ENCODE results near the gene CTDSP2.
"Not testable (repeated sequence)": the region's sequence is repeated elsewhere in the genome, so short reads cannot be mapped to it uniquely, and the experiment has no call there.

CTDSP2 gene

DNA sequence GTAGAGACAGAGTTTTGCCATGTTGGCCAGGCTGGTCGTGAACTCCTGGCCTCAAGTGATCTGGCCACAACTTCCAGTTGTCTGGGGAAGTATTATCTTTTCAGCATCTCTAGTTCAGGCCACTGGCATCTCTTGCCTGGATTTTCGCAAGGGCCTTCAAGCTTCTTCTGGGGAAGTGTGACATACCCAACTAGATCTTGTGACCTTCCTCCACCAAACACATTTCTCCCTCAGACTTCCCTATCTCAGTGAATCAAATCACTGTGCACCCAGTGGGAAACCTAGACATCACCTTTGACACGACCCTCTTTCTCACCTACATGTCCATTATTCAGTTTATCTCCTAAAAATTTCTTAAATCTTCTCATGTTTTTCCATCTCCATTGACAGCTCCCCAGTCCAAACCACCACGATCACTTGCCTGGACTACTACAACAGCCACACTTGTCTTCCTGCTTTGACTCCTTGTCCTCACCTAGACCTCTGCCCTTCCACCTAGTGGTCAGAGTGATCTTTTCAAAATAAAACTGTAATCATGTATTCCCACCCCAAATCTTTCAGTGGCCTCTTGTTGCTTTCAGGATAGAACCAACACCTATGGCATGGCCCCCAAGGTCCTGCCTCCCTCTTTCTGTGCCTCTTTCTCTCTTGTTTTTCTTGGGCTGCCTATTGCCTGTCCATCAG, 70.8 kb downstream of the CTDSP2 start:
- TF ChIP-seq, protein P1, sequence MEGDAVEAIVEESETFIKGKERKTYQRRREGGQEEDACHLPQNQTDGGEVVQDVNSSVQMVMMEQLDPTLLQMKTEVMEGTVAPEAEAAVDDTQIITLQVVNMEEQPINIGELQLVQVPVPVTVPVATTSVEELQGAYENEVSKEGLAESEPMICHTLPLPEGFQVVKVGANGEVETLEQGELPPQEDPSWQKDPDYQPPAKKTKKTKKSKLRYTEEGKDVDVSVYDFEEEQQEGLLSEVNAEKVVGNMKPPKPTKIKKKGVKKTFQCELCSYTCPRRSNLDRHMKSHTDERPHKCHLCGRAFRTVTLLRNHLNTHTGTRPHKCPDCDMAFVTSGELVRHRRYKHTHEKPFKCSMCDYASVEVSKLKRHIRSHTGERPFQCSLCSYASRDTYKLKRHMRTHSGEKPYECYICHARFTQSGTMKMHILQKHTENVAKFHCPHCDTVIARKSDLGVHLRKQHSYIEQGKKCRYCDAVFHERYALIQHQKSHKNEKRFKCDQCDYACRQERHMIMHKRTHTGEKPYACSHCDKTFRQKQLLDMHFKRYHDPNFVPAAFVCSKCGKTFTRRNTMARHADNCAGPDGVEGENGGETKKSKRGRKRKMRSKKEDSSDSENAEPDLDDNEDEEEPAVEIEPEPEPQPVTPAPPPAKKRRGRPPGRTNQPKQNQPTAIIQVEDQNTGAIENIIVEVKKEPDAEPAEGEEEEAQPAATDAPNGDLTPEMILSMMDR (conservative IDR thresholded peaks at IDR 0.05; ENCODE audit: control insufficient read depth, insufficient read depth, low read depth, low read length), result no peak
- no peak for DNase-seq (ENCODE audit: low read depth)

DNA sequence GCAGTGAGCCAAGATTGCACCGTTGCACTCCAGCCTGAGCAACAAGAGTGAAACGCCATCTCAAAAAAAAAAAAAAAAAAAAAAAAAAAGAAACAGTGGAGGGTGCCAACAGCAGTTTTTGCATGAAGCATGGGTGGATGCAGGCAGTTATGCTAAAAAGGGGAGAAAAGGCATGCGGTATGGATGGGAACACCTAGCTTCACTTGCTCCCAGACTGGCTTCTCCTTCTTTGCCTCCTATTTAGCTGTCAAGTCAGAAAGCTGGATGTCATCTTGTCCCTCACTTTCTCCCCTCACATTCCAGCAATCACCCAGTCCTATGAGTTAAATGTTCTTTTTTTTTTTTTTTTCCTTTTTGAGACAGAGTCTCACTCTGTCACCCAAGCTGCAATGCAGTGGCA, 71.5 kb downstream of the CTDSP2 start:
- H3K4me3 ChIP-seq (ENCODE audit: control insufficient read depth, low read depth, low read length), result no peak overlapping the region
- TF ChIP-seq, protein P1 (conservative IDR thresholded peaks at IDR 0.05; ENCODE audit: control insufficient read depth, insufficient read depth, low read depth, low read length), result no peak
- DNase-seq (ENCODE audit: low read depth), result no peak

More for the DNA sequence above, 70.8 kb downstream of the CTDSP2 start:
- H3K4me3 ChIP-seq (ENCODE audit: control insufficient read depth, low read depth, low read length), result no peak overlapping the region

DNA sequence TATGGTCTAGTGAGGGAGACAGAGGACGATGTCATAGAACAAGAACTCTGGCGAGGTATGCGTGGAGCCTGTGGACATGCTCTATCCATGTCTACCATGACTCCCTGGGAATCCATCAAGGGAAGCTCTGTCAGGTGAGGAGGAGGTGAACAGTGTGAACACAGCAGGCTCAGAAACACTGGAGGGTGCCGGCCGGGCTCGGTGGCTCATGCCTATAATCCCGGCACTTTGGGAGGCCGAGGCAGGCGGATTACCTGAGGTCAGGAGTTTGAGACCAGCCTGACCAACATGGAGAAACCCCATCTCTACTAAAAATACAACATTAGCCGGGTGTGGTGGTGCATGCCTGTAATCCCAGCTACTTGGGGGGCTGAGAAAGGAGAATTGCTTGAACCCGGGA, 71.9 kb downstream of the CTDSP2 start:
- DNase-seq (ENCODE audit: low read depth), result not testable (repeated sequence)

DNA sequence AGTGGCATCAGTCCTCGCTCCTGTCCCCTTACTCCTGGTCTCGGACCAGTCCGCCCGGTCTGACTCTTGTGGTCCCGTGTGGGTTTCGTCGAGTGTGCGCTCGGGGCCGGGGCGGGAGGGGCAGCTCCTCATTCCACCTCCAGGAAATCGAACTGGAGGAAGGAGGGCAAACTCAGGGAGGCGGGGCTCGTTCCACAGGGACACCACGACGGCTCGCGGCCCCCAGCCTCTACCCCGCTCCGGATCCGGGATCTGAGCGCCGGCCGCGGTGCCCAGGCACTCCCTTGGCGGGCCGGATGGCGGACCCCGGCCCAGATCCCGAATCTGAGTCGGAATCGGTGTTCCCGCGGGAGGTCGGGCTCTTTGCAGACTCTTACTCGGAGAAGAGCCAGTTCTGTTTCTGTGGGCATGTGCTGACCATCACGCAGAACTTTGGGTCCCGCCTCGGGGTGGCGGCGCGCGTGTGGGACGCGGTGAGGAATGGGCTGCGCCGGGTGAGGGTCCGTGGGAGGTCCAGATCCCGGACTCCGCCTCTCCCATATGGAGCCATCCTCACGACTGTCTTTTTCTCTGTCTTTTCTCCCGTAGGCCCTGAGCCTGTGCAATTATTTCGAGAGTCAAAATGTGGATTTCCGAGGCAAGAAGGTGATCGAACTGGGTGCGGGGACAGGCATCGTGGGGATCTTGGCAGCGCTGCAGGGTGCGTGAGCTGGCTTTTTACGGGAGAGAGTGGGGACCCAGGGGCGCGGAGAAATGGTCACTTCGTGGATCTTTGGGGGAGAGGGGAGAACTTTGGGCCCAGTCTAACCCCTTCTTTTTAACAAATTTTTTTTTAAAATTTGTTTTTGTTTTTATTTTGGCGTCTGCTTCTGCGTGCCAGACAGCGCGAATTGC, 73.9 kb downstream of the CTDSP2 start, which contains the start of gene EEF1AKMT3:
TSS of gene EEF1AKMT3 (plus strand) at position 186 of the 894 bp plus-strand sequence. CDS start at position 297, 111 bp downstream.
- H3K4me3 ChIP-seq (ENCODE audit: control insufficient read depth, low read depth, low read length), result peak within 1 kb of the TSS; percentile 95
- peak; percentile 47 for DNase-seq (ENCODE audit: low read depth)
- TF ChIP-seq, protein P1 (conservative IDR thresholded peaks at IDR 0.05; ENCODE audit: control insufficient read depth, insufficient read depth, low read depth, low read length), result no peak

More for the DNA sequence above, 71.9 kb downstream of the CTDSP2 start:
- H3K4me3 ChIP-seq (ENCODE audit: control insufficient read depth, low read depth, low read length), result not testable (repeated sequence)

DNA sequence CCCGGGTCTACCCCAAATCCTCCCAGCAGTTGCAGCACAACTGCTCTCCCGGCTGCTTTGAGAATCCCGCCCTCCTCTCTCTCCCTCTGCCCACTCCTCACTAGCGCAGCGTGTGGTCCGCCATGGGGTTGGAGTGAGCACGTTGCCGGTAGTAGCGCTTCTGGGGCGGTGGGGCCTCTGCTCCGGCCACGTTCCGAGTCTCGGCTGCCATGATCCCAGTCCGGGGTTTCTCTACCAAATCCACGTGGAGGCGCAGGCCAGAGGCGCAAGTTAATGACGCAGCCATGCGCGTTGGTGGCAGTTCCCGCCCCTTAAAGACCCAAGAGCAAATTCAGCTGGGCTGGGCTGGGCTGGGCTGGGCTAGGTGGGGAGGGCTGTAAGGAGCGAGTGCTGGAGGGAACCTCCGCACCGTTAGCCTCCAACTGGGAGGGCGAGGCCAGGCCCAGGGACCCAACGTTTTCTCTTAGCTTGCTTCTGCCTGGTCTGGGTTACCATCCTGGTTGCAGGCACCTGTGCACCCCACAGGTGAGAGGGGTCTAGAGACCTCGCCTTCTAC, 74.6 kb downstream of the CTDSP2 start, which contains the start of gene METTL1:
TSS of gene METTL1 (minus strand) at position 233 of the 556 bp plus-strand sequence. CDS start at position 211, 22 bp downstream.
- TF ChIP-seq, protein P1 (conservative IDR thresholded peaks at IDR 0.05; ENCODE audit: control insufficient read depth, insufficient read depth, low read depth, low read length), result no peak
- peak within 1 kb of the TSS; percentile 95 for H3K4me3 ChIP-seq (ENCODE audit: control insufficient read depth, low read depth, low read length)
- DNase-seq (ENCODE audit: low read depth), result peak; percentile 97

DNA sequence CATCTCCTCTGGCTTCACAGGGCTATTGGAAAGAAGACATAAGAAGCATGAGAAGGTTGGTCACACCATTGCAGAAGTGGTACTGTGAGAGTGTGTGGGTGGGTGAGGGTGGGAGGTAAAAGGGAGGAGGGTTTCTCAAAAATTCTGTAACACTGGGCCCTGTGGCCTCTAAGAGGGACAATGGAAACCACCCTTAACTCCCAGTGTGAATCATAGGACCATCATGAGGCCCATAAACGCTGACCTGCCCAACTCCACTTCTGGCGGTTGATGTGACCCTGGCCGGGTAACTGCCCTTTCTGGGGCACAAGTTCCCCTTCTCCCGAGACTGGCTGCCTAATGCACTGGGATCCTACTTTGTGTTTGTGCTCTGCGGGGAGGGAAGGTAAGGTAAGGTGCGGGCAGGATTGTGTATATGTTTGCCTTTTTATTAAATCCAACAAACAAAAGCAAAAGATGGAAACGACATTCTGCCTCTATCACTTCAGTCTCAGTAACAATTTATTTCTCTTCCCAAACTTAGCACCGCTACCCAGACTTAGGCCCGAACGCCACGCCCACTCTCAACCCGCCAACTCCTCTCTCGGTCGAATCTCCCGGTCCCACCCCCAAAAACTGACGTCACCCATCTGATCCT, 75.2 kb downstream of the CTDSP2 start:
- peak; percentile 92 for DNase-seq (ENCODE audit: low read depth)
- TF ChIP-seq, protein P1 (conservative IDR thresholded peaks at IDR 0.05; ENCODE audit: control insufficient read depth, insufficient read depth, low read depth, low read length), result no peak

More for the DNA sequence above, 75.2 kb downstream of the CTDSP2 start:
- peak overlapping the region; percentile 95 for H3K4me3 ChIP-seq (ENCODE audit: control insufficient read depth, low read depth, low read length)
